ENCODE measurements around the gene CACNB4.

The CACNB4 gene

DNA sequence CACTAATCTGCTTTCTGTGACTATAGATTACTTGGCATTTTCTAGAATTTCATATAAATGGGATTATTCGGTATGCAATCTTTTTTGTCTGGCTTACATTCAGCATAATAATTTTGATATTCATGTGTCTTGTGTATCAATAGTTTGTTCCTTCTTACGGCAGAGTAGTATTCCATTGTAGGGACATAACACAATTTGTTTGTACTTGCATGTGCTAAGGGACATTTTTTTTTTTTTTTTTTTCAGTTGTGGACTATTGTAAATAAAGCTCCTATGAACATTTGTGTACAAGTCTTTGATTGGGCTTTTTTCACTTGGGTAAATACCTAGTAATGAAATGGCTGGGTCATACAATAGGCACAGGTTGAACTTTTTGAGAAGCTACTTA, 315.7 kb downstream of the CACNB4 start:
- no peak for DNase-seq (ENCODE audit: low spot score)
